ENCODE results near the gene LIN7A.
"Not testable (repeated sequence)": the region's sequence is repeated elsewhere in the genome, so short reads cannot be mapped to it uniquely, and the experiment has no call there.

The LIN7A gene

DNA sequence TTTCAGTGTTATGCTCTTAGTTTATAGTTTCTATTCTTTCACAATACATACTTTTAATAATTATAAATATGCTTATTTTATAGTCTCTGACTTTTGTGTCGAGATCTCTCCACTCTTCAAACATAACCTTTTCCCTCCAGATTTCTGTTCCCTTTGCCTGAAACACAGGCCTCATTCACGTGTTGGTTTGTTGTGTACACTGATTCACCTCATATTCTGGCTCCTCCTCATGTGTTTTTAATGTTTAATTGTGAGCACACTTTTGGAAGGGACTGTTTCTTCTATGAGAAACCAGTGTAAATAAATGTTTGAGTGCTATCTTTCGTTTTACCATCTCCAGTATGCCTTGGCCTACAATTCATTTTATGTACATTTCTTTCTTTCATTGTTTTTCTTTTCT lies 20.1 kb downstream of the LIN7A start:
- DNase-seq, result no peak

DNA sequence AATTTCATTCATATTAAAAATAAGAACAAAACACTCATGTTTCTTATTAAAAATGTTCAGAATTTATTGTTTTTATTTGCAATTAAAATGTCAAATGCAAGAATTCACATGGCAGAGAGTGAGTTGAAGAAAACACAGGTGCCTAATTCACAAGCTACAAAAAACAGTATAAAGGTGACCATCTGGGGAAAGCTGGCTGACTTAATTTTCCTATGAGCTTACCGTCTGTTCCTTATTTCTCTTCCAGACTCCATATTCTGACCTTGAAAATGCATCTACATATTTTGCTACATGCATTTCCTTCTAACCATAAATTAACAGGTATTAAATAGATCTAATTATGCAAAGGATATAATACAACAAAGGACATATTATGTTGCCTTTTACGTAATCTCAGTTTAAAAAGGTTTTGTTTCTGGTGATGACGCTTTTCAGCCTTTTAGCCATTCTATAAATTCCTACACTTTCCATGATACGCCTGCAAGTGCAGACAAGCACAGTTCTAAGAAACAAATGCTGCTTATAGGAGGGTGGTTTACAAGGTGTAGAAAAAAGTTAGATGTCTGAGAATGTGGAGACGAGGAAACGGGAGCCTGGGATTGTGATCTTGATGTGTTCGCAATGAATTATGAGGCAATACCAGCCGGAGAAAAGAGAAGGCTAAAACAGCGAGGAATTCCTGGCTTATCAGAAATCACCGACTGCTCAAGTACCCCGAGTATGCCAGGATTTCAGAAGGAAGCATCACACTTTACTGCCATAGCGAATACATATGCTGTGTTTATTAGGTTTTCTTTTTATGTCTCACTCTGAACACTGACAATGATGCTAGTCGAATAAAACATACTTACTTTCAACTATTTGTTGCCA lies 24.6 kb downstream of the LIN7A start:
- peak in 1 of 2 experiments; percentile 18 for DNase-seq

DNA sequence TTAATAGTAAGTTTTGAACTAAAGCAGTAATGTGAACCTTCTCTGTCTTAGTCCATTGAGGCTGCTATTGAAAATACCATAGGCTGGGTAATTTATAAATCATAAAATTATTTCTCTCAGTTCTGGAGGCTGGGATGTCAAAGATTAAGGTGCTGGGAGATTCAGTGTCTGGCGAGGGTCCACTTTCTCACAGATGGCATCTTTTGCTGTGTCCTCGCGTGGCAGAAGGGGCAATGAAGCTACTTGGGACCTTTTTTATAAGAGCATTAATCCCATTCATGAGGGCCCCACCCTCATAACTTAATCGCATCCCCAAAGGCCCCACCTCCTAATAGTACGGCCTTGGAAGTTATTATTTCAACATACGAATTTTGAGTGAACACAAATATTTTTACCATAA lies 28.4 kb downstream of the LIN7A start:
- peak in 1 of 2 experiments; percentile 51 for DNase-seq

DNA sequence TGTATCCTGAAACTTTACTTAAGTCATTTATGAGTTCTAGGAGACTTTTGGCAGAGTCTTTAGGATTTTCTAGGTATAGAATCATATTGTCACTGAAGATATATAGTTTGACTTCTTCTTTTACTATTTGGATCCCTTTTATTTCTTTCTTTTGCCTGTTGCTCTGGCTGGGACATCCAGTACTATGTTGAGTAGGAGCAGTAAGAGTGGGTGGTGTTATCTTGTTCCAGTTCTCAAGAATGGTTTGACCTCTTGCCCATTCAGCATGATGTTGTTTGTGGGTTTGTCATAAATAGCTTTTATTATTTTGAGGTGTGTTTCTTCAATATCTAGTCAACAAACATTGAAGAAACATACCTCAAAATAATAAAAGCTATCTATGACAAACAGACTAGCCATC lies 35.0 kb downstream of the LIN7A start:
- no peak for DNase-seq

DNA sequence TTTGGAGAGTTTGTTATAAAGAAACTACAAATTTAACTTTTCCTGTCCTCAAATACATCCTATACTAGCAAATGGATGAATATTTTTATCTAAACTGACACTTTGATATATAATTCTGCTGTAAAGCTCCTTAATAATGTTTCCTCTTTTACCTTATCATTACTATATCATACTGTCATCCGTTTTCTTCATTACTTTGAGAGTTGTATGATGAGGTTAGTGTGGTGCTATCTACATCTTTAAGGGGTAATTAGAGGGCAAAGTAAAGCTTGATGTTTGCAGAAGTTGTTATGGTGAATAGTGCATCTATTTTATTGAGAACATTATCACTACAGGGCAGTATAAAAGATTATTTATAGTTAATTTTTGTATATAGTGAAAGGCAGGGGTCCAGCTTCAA lies 36.1 kb downstream of the LIN7A start:
- no peak for DNase-seq

DNA sequence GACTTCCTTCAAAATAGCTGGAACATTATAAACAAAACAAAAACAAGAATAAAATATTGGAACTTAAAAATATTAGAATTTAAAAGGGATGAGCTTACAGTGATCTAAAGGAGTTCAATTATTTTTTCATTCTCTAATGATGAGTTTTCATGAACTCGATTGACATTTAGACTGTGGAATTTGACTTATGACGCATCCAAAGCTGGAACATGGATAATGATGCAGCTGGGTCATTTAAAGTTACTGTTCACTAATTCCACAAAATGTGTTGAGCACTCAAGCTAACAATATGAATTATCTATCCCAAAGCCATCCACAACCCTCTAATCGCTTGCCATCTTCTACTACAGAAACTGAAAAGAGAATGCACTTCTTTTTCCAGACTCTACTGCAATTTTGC lies 42.5 kb downstream of the LIN7A start:
- DNase-seq, result no peak

DNA sequence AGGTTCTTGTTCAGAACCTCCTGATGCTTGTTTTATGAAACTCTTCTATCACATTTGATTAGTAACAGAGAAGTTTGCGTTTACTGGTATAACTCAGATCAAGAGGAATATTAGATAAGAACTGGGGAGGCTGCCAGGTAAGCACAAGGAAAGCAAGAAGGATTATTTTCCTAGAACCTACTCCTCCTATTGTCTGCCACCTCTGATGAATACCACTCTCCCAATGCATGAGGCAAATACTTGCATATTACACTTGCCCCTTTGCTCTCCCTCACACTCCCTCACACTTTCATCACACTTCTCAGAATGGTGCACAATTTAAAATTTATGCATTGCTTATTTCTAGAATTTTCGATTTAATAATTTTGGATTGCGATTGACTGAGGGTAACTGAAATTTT lies 43.6 kb downstream of the LIN7A start:
- DNase-seq, result no peak

DNA sequence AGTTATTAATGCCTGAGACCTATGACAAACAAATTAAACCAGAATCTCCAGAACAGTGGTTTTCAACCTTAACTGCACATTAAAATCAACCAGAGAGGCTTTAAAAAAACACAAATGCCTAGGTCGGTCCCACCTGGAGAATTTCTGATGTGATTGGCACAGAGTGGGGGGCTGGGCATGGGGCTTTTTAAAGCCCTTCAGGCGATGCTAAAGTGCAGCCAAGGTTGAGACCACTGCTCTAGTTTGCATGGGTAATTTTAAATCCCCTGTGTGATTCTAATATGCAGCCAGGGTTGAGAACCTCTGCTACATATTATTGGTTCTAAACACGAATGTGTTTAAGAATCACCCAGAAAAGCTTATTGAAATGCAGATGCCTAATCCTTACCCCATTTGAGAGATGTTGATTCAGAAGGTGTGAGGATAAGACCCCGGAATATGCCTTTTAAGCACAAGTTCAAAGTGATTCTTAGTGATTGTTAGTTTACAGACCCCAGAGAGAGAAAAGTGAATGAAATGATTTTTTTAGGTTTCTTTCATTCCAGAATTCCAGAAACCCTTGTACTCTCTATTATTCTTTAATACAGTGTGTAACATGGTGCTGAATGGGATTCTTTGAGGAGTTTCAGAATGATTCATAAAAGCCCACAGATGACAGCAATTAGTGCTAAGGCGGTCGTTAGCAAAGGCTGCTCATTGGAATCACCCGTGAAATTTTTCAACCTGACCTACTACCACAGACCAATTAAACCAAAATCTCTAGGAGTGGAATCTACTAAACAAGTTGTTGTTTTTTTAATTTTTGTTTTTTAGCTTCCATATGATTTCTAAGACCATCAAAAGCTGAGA lies 44.9 kb downstream of the LIN7A start:
- DNase-seq, result no peak

DNA sequence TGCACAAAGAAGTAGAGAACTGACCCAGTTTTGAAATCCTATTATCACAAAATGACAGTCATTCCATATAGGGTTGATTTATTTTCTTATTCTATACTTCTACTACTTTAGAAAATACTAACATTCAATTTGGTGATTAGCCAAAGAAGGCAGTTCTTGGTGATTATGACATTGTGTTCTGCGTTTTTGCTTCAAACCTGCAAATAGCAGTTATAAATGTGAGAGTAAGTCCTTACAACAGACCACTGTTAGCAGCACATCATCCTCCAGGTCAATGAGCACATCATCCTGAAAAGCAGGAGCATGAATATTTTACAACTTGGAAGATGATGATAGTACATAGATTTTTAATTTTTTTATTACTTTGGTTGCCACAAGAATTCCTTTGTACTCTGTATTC lies 53.1 kb downstream of the LIN7A start:
- no peak for DNase-seq

DNA sequence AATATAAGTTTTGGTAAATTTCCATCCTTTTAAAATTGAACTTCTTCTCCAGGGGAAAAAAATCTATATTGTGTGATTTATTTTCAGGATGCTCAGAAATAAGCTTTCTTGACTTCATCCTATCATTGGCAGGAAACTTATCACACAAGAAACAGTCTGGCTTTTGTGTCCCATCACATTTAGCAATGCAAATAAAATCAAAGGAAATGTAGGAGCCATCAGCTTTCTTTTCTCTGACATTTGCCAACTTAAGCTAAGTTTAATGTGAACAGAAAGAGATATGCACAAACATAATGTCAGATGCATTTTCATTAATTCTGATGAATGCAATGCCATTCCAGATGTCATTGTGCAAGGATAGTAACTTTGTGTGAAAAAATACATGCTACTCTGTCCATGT lies 56.6 kb downstream of the LIN7A start:
- no peak for DNase-seq

DNA sequence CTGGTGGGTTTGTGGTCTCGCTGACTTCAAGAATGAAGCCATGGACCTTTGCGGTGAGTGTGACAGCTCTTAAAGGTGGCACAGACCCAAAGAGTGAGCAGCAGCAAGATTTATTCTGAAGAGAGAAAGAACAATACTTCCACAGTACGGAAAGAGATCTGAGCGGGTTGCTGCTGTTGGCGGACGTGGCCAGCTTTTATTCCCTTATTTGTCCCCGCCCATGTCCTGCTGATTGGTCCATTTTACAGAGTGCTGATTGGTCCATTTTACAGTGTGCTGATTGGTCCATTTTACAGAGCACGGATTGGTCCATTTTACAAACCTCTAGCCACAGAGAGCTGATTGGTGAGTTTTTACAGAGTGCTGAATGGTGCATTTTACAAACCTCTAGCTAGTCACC lies 59.3 kb downstream of the LIN7A start:
- DNase-seq, result not testable (repeated sequence)

DNA sequence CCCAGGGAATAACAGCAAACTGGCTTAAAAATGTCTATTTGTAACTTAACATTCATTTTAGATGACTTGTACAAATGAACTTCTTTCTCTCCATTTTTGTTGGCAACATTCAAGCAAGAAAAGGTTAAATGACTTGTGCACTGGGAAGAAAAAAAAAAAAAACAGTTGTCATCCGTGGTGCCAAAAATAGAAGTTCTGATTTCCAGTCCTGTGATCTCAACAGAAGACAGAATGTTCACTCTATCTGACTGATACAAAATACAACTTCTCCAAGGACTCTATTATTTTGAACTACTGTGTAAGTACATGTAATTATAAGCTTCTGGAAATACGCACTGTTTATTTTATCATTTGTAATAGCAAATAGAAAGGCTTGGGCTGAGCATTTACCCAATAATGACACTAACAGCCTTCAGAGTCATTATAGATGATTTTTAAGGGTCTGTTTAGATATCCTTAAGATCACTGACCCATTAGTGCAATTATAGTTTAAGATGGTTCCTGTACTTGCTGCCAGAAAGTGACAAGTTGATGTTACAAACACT lies 59.9 kb downstream of the LIN7A start:
- DNase-seq, result no peak

DNA sequence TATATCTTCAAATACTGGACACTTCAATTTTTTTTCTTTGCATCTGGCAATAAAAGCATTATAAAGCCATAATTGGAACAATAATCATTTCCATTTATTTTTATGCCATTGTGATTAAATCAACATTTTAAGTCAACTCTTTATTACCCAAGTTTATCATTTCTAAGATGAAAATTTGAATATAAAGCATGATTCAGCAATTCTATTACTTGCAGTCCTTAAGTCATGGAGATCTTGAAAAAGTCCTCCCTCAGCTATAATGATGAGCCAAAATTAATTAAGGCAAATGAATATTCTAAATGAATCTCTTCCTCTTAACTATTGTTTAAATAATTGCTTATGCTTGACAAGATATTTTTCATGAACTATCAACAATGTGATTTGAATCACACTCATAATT lies 65.7 kb downstream of the LIN7A start:
- no peak for DNase-seq

DNA sequence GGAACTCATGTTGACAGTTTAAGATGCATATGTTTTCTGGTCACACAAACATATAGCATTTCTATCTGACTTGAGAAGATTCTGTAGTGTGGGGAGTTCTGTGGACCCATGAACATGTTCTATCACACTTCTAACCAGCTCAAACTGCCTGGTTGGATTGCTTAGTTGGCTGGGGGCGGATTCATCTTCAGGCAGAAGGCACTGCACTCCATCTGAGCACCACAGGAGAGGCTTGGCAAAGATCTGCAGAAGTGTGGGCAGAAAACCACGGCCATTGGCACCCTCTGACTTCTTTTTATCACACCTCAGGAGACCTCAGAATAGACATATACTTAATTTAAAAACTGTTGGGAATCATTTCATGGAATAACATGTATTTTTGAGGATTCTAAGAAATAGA lies 68.5 kb downstream of the LIN7A start:
- DNase-seq, result no peak

DNA sequence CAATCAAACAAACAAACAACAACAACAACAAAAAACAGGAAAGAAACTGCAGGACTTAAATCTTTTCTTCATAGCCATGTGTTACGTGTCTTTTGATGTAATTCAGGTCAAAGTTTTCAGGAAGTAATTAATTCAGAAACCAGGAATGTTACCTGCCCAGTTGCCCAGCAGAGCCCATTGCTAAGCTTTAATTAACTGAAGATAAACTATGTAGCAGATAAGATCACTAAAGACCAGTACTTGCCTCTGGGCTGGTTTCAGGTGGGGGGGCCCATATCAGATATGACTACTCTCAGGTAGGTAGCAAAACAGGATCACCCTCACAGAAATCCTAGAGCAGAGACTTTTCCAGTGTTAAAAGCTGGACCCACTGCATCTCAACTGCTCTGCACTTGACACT lies 69.2 kb downstream of the LIN7A start:
- DNase-seq, result no peak

DNA sequence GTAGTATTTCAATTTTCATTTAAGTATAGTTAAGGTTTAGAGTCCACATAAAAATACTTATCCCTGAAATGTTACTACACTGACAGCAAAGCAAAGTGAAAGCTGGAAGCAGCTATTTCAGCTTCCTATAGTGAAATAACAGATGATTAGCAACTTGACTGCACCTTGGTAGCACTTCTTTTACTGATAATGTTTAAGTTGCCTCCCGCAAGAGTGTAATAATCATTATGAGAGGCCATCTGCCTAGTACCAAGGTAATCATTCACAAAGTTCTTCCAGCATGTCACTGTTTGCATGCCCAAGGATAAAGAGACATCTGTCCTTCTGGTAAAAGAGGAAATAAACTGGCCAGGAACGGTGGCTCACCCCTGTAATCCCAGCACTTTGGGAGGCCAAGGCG lies 69.8 kb downstream of the LIN7A start:
- peak; percentile 16 to 64 for DNase-seq

DNA sequence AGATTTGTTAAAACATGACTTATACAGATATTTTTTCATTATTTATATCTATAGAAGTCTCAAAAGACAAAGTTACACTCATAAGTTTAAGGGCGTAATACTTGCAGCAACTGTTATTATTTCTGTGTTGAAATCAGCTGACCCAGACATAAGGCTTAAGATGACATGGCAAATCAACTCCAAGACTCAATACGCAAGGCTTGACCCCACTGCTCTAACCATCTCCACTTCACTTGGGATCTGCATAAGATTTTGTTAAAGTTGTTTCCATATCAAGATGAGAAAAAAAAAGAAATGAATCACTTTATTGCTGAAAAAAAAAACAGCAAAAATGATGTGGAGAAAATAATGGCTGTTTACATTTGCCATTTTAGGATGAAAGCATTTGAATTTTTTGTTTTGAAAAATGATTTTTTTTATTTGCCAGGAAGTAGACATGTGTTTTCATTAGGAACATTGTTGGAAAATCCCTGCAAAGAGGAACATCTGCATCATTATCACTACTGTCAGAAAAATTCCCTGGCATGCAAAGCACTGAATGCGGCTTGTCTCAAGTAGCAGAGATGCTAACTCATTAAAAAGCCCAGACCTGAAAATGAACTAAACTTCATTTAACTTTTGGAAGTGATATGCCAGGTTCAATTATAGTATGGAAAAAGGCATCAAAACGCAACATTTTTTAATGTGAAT lies 73.5 kb downstream of the LIN7A start:
- DNase-seq, result no peak

DNA sequence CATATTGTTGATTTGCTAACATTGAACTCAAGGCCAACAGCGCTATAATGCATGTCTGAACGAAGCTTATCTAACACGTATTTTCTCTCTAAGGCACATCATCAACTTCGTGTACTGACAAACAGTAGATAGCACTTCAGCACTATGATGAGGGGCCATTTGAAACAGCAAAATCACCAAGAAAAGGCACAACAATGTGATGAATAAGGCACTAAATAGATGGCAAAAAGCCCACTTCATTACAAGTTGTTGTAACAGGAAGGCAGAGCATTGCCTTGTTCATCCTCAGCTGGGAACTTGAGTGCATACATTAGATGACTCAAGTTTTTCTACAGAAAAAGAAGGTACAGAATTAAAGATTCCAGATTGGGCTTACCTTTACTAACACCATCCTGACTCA lies 75.2 kb downstream of the LIN7A start:
- no peak for DNase-seq

DNA sequence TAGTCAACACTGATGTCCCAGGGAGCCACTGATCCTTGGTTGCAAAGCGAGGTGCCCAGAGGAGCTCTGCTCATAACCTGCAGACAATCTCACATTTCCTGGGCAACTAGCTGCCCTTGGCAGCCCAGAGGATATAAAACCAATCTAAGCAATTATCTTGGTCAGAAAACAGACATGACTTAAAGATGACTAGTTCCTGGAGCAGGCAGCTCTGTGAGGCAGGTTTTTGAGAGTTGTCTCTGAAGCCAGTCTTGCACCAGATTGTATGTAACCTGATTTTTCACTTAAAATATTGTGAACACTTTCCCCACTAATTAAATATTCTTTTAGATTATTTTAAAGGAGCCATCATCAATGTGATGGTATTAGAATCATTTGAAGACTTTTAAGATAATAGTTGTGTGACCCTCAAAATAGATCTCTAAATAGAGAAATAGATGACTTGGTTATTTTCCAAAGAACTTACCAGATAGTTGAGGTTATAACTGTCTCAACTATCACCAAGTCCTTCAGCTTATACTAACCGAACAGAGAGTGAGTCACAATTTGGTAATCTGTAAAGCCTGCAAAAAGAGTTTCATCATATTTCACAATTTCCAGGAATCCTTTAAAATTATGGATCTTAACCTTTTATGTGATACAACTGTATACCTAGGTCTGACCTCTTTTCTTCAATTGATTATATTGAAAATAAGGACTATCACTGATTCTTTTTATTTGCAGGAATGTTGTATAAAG lies 75.9 kb downstream of the LIN7A start:
- no peak for DNase-seq

DNA sequence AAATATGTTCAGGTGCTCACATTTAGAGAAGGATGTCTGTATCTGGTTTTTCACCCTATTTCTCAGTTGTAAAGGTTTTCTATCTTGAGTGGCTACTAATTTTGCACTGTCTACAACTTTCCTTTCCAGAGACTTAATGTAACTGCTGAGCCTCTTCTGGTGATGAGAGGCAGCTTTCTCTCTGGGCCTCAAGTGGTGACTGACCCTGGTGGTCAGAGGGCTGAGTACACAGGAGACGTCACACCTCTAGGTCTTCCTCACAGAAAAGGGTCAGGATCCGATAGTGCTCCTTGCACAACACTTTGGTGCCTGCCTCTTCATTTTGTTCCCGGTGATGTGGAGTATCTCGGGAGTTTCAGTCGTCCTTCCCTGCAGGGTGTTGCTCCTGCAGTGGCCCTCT lies 76.8 kb downstream of the LIN7A start:
- DNase-seq, result no peak

DNA sequence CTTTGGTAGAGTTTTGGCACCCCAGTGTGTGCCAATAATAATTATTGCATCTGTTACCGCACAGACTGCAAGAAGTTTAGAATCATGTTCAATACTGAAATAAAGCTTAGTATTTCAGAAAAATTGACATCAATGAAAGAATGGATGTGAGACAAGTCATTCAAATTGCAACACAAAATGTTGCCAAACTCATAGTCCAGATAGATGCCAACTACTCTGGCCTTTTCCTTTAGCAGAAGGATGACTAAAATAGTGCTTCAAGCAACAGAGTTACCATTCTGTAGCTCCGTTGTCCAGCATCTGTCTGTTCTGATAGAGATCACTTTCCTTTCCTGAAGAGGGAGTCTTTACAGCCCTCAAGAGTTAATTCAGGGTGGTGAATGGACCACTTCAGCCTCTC lies 77.5 kb downstream of the LIN7A start:
- DNase-seq, result no peak

DNA sequence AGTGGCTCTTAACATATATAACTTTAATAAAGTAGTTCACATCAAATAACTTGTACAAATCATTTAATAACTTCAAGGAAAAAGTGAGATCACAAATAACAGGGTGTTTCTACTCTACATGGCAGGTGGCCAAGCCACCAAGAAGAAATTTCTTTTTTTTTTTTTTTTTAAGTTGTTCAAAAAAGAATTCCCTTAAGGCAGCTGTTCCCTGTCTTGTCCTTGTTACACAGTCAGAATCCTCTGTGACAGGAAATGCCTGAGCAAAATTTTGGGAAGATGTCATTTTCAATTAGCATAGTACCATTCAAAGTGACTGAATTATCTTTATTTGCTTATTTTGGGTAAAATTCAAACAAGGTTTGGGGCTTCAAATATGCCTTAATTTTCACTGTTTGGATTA lies 79.4 kb downstream of the LIN7A start:
- DNase-seq, result no peak

DNA sequence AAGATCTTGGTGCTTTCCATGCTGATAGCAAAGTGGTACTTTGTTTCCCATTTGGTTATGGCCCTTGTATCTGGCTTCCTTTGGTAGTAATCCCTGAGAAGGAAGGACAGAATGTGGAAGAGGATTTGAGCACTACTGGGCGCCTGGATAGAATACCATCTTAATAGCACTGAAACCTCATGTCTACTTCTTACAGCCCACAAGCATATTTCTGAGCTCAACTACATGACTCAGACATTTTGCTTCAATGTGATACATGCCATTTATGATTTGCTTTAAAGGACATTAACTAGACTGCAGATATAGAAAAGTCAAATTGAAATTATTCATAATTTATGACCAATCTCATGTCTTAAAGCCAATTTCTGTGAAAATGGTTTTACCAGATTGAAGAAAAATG lies 80.4 kb downstream of the LIN7A start:
- no peak for DNase-seq

Data from NCI-H524 (cell line).